A204.1 (cell line): ENCODE results near the gene KLHL11.
"Not testable (repeated sequence)": the region's sequence is repeated elsewhere in the genome, so short reads cannot be mapped to it uniquely, and the experiment has no call there.

Experiments used
- FAIRE-seq: peaks from 2 replicates; lab custom pipeline; 2012; peaks lifted over from hg19 to GRCh38; lab: Jason Lieb, UNC

The KLHL11 gene

GRCh38 chr17:41888332-41888965 is 23.2 kb upstream of the KLHL11 start:
- no peak for FAIRE-seq

DNA sequence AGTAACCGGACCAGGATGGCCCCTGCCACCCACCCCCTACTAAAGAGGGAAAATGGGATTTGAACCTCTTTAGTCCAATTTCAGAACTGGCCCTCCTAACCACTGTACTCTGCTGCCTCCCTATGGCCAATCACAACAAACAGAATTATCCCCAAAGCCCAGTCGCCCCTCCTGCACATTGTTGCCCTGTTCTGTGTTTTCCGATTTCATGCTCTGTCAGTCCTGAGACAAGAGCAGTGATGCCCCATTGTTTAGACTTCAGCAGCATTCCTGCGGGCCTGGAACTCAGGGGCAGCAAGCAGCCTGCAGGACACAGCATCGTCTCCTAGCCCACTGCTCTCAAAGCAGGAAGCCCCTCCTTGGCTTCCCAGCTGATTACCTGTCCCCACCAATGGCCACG is 20.5 kb upstream of the KLHL11 start:
- FAIRE-seq = no peak

- FAIRE-seq = no peak
Measured at GRCh38 chr17:41882756-41883155, 17.5 kb upstream of the KLHL11 start.

DNA sequence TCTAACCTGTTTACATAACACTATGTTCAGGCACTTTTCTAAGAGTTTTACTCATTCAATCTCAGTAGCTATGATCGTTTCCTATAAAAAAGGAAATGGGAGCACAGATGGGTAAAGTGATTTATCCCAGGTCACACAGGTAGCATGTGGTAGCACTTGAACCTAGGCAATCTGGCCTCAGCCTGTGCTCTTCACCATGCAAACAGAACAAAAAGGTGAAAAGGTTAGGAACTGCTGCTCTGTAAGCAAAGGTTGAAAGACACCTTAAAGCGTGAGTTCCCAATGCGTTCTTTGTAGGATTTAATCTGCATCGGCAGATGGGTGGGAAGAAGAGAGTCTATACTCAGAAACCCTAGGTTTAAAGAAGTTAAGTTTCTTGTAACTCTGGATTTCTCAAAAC is 14.9 kb upstream of the KLHL11 start:
- FAIRE-seq = no peak

GRCh38 chr17:41874293-41874670 is 9.1 kb upstream of the KLHL11 start:
- not testable (repeated sequence) for FAIRE-seq

- no peak for FAIRE-seq
Measured at GRCh38 chr17:41873559-41874292, 8.5 kb upstream of the KLHL11 start.

DNA sequence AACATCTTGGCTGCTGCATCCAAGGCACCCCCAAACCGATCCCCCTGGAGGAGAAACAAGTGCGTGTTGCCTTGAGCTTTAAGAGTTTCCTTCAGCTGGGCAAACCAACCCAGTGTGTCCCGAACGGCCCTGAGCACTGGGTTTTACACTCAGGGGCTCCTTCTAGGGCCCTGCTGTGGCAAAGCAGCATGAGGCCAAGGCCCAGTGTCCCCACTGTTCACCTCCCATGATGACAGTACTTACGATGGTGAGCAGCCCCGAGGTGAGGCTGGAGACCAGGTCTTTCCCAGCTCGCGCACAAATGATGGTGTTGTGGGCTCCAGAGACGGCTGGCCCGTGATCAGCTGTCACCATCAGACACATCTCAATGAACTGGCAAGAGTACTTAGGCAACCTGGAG is 6.6 kb upstream of the KLHL11 start:
- no peak for FAIRE-seq

- no peak for FAIRE-seq
Measured at GRCh38 chr17:41870627-41871026, 5.4 kb upstream of the KLHL11 start.

DNA sequence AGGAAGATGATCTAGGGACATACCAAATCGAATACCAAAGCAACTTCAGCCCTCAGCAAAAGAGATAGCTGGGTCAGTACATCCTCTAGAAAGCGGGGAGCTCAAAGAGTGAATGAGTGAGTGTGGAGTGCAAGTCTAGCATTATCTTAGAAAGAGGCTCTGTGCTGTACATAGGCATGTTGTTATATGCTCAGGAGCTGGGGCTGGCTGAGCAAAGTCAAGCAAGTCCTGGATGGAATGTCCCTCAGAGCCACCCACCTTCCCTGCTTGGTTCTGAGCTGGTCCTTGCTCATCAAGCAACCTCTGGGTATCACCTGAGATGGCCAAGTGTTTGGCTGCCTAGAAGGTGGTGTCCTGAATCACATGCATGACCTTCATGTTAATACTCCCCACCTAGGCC is 4.9 kb upstream of the KLHL11 start:
- no peak for FAIRE-seq

DNA sequence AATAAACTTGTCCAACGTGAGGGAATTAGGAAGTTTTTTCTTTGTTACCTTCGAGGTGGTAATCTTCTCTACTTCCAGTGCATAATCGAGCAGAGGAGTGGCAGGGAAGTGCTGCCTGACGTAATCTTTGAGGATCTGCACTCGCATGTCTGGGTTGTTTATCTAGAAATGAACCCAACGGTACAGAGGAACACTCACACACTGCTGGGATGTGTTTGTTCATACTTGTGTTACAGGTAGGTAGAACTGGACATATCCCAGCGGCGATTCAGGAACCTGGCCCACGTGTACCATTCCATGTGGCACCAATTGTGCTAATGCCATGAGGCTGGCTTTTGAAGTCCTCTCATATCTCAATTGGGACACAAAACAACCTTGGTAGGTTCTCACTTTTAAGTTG is 4.2 kb upstream of the KLHL11 start:
- no peak for FAIRE-seq

- no peak for FAIRE-seq
Measured at GRCh38 chr17:41868568-41868967, 3.3 kb upstream of the KLHL11 start.

DNA sequence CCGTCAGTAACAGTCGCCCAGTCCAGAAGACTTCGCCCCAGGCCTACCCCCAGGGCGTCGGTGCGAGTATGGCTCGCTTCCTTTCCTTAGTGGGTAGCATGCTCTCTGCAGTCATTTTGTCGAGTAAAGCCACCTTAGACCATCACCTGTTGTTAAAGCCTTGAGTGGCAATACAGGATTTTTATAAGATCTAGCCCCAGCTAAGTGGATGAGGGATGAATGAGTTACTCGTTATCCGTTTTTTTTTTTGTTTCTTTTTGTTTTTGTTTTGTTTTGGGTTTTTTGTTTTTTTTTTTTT is 322 bp upstream of the KLHL11 start:
- FAIRE-seq = no peak

DNA sequence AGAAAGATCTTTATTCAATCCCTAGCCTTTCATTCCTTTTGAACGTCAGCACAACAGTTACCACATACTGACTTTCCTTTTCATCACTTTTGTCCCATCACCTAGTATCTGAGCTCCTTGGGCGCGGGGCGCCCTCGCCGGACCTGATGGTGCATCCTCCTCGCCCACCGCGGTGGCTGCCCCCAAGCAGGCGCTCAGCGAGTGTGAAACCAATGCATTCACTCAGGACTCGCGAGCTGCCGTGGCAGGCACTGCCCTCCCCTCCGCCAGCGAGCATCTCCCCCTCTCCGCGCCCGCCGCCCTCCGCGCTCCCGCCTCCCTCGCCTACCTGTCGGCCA is 756 bp downstream of the KLHL11 start:
- no peak for FAIRE-seq

DNA sequence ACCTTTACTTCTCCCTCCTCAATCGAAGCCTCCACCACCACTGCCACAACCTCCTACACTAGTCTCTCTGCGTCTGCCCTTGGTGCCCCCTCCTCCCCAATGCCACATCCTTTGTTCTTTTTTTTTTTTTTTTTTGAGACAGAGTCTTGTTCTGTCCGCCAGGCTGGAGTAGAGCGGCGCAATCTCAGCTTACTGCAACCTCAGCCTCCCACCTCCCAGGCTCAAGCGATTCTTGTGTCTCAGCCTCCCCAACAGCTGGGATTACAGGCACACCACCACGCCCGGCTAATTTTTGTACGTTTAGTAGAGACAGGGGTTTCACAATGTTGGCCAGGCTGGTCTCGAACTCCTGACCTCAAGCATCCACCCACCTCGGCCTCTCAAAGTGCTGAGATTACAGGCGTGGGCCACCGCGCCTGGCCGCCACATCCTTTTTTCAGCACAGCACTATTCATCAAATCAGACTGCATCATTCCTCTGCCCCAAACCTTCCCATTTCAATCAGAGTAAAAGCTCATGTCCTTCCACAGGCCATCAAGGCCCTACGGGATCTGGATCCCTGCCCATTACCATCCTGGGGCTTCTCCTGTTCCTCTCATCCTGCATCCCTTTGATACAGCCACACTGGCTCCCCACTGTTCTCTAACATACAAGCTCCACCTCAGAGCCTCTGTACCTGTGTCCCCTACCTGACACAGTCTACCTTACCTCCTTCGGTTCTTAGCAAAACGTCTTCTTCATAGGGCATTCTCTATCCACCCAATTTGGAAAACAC is 2.0 kb downstream of the KLHL11 start:
- no peak for FAIRE-seq

DNA sequence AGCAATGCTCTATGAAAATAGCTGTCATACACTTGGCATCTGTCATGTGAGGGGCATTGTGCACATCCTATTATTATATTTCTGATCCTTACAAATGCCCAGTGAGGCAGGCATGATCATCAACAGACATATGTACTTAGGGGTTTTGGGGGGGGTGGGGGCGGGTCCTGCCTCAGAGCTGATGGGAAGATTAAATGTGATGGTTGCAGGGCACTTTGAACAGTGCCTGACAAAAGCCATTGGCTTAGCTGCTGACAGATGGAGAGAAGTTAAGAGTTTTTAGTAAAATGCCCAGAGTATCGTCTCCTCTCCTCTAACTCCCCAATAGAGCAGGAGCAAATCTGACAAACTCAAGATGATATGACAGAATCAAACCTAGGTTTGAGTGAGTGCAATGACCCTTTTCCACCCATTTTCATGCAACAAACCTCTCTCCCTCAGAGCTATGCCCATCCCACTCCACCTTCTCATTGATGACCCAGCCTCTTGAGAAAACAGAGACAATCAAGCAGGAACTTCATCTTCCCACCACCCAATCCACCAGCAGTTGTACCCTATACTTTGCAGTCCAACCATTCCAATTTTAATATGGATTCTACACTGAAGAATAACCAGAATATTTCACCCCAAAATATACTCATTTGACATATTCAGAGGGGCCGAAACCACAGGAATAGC is 4.8 kb downstream of the KLHL11 start:
- no peak for FAIRE-seq

- FAIRE-seq = not testable (repeated sequence)
Measured at GRCh38 chr17:41851382-41851781, 13.8 kb downstream of the KLHL11 start.

GRCh38 chr17:41849251-41849990 is 15.8 kb downstream of the KLHL11 start:
- no peak for FAIRE-seq

- FAIRE-seq = no peak
Measured at GRCh38 chr17:41848788-41849187, 16.4 kb downstream of the KLHL11 start.

GRCh38 chr17:41844971-41845370 is 20.3 kb downstream of the KLHL11 start:
- no peak for FAIRE-seq

DNA sequence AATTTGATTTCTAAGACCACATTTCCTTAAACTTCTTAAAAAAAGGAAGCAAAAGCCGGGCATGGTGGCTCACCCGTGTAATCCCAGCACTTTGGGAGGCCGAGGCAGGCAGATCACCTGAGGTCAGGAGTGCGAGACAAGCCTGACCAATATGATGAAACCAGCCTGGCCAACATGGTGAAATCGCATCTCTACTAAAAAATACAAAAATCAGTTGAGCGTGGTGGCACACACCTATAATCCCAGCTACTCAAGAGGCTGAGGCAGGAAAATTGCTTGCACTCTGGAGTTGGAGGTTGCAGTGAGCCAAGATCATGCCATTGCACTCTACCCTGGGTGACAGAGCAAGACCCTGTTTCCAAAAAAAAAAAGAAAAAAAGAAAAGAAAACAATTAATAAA is 24.4 kb downstream of the KLHL11 start:
- FAIRE-seq = not testable (repeated sequence)

- FAIRE-seq = not testable (repeated sequence)
Measured at GRCh38 chr17:41839448-41839847, 25.8 kb downstream of the KLHL11 start.

DNA sequence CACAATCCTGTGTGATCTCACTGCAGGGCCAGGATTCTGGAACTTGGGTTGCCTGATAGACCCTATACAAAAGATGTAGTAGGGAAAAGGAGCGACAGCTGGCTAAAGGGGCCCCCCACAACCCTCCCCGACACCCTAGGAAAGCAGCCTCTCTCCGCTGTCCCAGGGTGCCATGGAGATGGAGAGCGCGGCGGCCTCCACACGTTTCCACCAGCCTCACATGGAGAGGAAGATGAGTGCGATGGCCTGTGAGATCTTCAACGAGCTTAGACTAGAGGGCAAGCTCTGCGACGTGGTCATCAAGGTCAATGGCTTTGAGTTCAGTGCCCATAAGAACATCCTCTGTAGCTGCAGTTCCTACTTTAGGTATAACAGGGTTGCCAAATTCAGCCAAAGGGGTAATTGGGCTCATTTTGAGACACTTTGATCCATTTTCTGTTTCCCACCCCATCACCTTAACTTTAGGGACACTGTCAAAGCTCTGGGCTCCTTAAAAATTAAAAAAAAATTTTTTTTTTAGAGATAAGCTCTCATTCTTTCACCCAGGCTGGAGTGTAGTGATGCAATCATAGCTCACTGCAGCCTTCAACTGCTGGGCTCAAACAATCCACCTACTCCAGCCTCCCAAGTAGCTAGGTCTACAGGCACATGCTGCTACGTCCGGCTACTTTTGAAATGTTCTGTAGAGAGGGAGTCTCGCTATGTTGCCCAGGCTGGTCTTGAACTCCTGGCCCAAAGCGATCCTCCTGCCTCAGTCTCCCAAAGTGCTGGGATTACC is 27.3 kb downstream of the KLHL11 start, which contains the start of gene KLHL10:
Gene KLHL10 (plus strand): TSS at position 65 of the 778 bp plus-strand sequence. CDS start 108 bp downstream, at position 173.
- FAIRE-seq = no peak
